ENCODE measurements around the gene MNX1. TPM values are rescaled to one million over a fixed set of nuclear protein-coding genes. Genes with fewer than 3 reads are reported as not detected.

Gene MNX1
- total RNA-seq, 2 donors from 2014 or later = 14.3 to 39.6 TPM

DNA sequence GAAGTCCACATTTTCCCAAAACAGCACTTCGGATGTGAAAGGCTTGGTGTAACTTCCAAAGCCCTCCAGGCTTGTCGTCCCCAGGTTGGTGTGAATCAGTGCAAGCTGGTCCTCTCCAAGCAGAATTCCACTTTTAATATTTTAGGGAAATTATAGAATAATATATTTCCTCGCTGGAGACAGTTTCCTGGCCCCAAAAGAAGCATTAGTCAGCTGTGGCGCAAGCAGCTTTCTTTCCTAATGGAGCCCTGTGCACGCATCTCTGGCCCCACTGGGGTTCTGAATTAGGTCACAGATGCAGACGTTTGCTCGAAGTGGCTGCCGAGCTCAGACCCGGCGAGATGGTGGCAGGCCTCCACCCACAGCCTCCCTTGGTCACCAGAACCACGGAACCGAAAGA is 33.3 kb upstream of the MNX1 start:
- peak in 3 of 4 donors; percentile 36 to 51 (median 45) for DNase-seq
- WGBS, 2 donors = 43 to 51% methylated on average over 9 to 12 of the region's 12 CpGs
- Histone ChIP-seq H3K4me3 (no peak overlapping the region), H3K27me3 (no peaks in the 10 kb centered on the region), H3K36me3 (replicated peaks in 1 of 2; ENCODE audit: insufficient read depth in 1 of 2, low read depth in 2 of 2) (no peaks in the 10 kb centered on the region), H3K9me3 (no peaks in the 10 kb centered on the region), H3K4me1 (peaks cover 27% of the 10 kb centered on the region), H3K27ac (no peak overlapping the region)
- intact Hi-C loops (cut with DNase I) = no loop called here
- peak; percentile 64 for ATAC-seq
- no peak for TF ChIP-seq CTCF (IDR thresholded peaks at IDR 0.05)
- no peak for TF ChIP-seq POLR2A (IDR thresholded peaks at IDR 0.05)

DNA sequence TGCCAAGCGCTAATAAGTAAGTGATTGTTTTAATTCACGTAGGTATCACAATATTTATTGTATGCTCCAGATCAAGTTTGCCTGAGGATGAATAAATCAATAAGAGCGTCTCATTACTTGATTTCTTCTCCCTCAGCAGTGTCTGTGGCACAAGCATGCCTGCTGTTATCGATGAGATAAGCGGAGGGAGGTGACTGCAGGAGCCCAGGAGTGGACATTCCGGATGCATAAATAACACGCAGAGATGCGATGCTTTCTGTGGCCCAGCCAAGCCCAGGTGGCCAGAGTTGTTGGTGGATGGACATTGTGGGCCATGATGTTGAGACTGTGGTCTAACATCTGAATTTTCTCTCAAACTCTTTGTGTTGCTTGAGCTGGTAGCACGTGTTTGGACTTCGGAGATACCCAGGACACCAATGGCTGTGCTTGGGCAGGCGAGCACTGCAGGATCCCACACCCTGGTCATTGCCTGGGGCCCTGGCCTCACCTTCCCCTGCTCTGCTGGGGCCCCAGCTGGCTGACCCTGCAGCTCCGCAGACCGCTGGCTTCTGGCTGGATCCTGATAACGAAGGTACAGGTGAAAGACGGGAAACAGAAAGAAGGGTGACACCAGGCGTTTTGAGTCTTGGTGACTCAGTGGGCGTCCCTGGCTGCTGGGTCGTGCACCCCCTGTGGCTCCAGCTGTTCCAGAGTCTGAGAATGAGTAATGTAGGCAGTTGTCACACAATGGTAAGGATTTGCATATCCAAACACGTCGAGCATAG is 31.2 kb upstream of the MNX1 start:
- Histone ChIP-seq H3K4me3 (no peak overlapping the region), H3K36me3 (replicated peaks in 1 of 2; ENCODE audit: insufficient read depth in 1 of 2, low read depth in 2 of 2) (no peaks in the 10 kb centered on the region), H3K9me3 (no peaks in the 10 kb centered on the region), H3K27me3 (no peaks in the 10 kb centered on the region), H3K4me1 (peaks cover 19% of the 10 kb centered on the region), H3K27ac (no peak overlapping the region)
- intact Hi-C loops (cut with DNase I) = no loop called here
- 56 to 60% methylated on average over 20 of the region's 20 CpGs for WGBS, 2 donors
- no peak for TF ChIP-seq POLR2A (IDR thresholded peaks at IDR 0.05)
- no peak for TF ChIP-seq CTCF (IDR thresholded peaks at IDR 0.05)
- ATAC-seq (no peak), DNase-seq (no peak)

DNA sequence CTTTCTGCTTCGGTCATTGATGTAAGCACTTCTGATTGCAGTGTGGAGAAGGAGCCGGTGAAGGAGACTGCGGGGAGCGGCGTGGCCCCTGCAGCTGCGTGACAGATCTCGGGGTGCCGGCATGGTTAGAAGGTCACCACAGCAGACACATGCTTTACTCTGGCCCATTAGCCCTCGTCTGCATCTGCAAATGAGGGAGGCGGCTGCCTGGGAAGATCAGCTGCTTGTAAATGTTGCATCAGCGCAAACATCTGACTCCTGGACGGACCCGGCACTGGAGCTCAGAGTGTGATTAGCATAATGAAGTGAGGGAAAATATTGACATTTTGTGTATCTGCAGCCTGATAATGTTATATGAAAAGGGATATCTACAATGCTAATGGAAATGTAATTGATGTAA is 30.5 kb upstream of the MNX1 start:
- Histone ChIP-seq H3K4me1 (peaks cover 15% of the 10 kb centered on the region), H3K9me3 (no peaks in the 10 kb centered on the region), H3K27ac (no peak overlapping the region), H3K4me3 (no peak overlapping the region), H3K36me3 (replicated peaks in 1 of 2; ENCODE audit: insufficient read depth in 1 of 2, low read depth in 2 of 2) (no peaks in the 10 kb centered on the region), H3K27me3 (no peaks in the 10 kb centered on the region)
- intact Hi-C loops (cut with DNase I) = no loop called here
- WGBS, 2 donors = 23 to 31% methylated on average over 8 to 13 of the region's 13 CpGs
- ATAC-seq = no peak
- DNase-seq = no peak
- TF ChIP-seq CTCF (IDR thresholded peaks at IDR 0.05) (no peak), POLR2A (IDR thresholded peaks at IDR 0.05) (no peak)

- ATAC-seq (no peak), DNase-seq (no peak)
Measured at GRCh38 chr7:157037635-157038034, 27.2 kb upstream of the MNX1 start.

More at GRCh38 chr7:157037635-157038034, 27.2 kb upstream of the MNX1 start:
- no peak overlapping the region for H3K27ac ChIP-seq
- intact Hi-C loops (cut with DNase I) = no loop called here
- H3K9me3 ChIP-seq = no peaks in the 10 kb centered on the region
- WGBS, 2 donors = 86 to 87% methylated on average over 9 of the region's 9 CpGs
- H3K36me3 ChIP-seq (replicated peaks in 1 of 2; ENCODE audit: insufficient read depth in 1 of 2, low read depth in 2 of 2) = no peaks in the 10 kb centered on the region
- H3K27me3 ChIP-seq = no peaks in the 10 kb centered on the region
- H3K4me3 ChIP-seq = no peak overlapping the region
- TF ChIP-seq POLR2A (IDR thresholded peaks at IDR 0.05) = no peak
- no peak for TF ChIP-seq CTCF (IDR thresholded peaks at IDR 0.05)
- no peaks in the 10 kb centered on the region for H3K4me1 ChIP-seq

Measured in body of pancreas (tissue), 4 donors.